Measurements from ENCODE around the gene MAU2.

GRCh38 chr19:19316082-19316481, 4.5 kb upstream of the MAU2 start:
- no peak for TF ChIP-seq ZFP30 (CRISPR knock-in tag; IDR thresholded peaks at IDR 0.05)
- TF ChIP-seq PATZ1 (CRISPR knock-in tag; IDR thresholded peaks at IDR 0.05; ENCODE audit: borderline replicate concordance), result no peak
- TF ChIP-seq SNAI2 (CRISPR knock-in tag; IDR thresholded peaks at IDR 0.05), result no peak
- TF ChIP-seq POU6F1 (CRISPR knock-in tag; IDR thresholded peaks at IDR 0.05; ENCODE audit: borderline replicate concordance, low read depth), result no peak
- TF ChIP-seq OSR1 (CRISPR knock-in tag; IDR thresholded peaks at IDR 0.05), result no peak
- TF ChIP-seq ZFP3 (CRISPR knock-in tag; IDR thresholded peaks at IDR 0.05), result no peak
- no peak for TF ChIP-seq ESRRG (CRISPR knock-in tag; IDR thresholded peaks at IDR 0.05)
- TF ChIP-seq ZNF70 (CRISPR knock-in tag; IDR thresholded peaks at IDR 0.05), result no peak

Data from SK-N-SH treated with all-trans-retinoic acid at 6 μM for 48 hours (cell line).